ENCODE measurements around the gene BTBD19. TPM values are rescaled to one million over a fixed set of nuclear protein-coding genes. Genes with fewer than 3 reads are reported as not detected.
A peak's percentile ranks its signal among the peaks of the same experiment; 100 is the strongest.

The BTBD19 gene
- total and polyA plus RNA-seq, 9 of the 15 experiments (the other 6 are each of a cell fraction or from before 2014, with no cell fraction given), result 0.22 to 2.0 (median 0.95) TPM

- TF ChIP-seq ARID4B (CRISPR knock-in tag; IDR thresholded peaks at IDR 0.05), result peak; percentile 73; the same call in 1 of the 2 replicates
- TF ChIP-seq, protein P1, sequence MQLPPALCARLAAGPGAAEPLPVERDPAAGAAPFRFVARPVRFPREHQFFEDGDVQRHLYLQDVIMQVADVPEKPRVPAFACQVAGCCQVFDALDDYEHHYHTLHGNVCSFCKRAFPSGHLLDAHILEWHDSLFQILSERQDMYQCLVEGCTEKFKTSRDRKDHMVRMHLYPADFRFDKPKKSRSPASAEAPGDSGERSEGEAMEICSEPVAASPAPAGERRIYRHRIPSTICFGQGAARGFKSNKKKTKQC (CRISPR knock-in tag; IDR thresholded peaks at IDR 0.05), result peak; percentile 87
- TF ChIP-seq ZNF280B (CRISPR knock-in tag; IDR thresholded peaks at IDR 0.05), result no peak
- peak; percentile 35; the same call in 1 of the 2 replicates for TF ChIP-seq BRD4 (IDR thresholded peaks at IDR 0.05)
- TF ChIP-seq ATF3 (IDR thresholded peaks at IDR 0.05), result peak; percentile 97
- TF ChIP-seq ATF3 (CRISPR knock-in tag; conservative IDR thresholded peaks at IDR 0.05), result peak; percentile 91
- no peak for TF ChIP-seq RBM25 (IDR thresholded peaks at IDR 0.05; ENCODE audit: low read depth, low read length, severe bottlenecking)
- peak; percentile 84; the same call in 1 of the 2 replicates for TF ChIP-seq ZBTB1 (CRISPR knock-in tag; IDR thresholded peaks at IDR 0.05; ENCODE audit: borderline replicate concordance, low read depth)
- peak; percentile 78 for TF ChIP-seq NR2C2 (CRISPR knock-in tag; IDR thresholded peaks at IDR 0.05)
- peak; percentile 95 for TF ChIP-seq NR2C2 (tag; IDR thresholded peaks at IDR 0.05)
- no peak for TF ChIP-seq ZFP30 (CRISPR knock-in tag; IDR thresholded peaks at IDR 0.05; ENCODE audit: borderline replicate concordance)
- no peak for TF ChIP-seq NCOA6 (IDR thresholded peaks at IDR 0.05)
- TF ChIP-seq ZNF143 (CRISPR knock-in tag; IDR thresholded peaks at IDR 0.05), result 0 out of 2 replicates have a peak, but pooled peaks have one; percentile 48
- TF ChIP-seq FOXK1 (CRISPR knock-in tag; IDR thresholded peaks at IDR 0.05; ENCODE audit: borderline replicate concordance), result peak; percentile 93
- TF ChIP-seq, protein P2, sequence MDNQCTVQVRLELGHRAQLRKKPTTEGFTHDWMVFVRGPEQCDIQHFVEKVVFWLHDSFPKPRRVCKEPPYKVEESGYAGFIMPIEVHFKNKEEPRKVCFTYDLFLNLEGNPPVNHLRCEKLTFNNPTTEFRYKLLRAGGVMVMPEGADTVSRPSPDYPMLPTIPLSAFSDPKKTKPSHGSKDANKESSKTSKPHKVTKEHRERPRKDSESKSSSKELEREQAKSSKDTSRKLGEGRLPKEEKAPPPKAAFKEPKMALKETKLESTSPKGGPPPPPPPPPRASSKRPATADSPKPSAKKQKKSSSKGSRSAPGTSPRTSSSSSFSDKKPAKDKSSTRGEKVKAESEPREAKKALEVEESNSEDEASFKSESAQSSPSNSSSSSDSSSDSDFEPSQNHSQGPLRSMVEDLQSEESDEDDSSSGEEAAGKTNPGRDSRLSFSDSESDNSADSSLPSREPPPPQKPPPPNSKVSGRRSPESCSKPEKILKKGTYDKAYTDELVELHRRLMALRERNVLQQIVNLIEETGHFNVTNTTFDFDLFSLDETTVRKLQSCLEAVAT (IDR thresholded peaks at IDR 0.05), result peak; percentile 53 to 78; a peak in 2 of 4 replicates
- TF ChIP-seq ZNF41 (CRISPR knock-in tag; conservative IDR thresholded peaks at IDR 0.05), result 0 out of 2 replicates have a peak, but pooled peaks have one; percentile 71
- TF ChIP-seq SPI1 (IDR thresholded peaks at IDR 0.05; ENCODE audit: borderline replicate concordance, low read depth, low read length), result peak; percentile 94
- no peak for TF ChIP-seq HNRNPUL1 (IDR thresholded peaks at IDR 0.05; ENCODE audit: low read length)
- no peak for TF ChIP-seq SMAD1 (IDR thresholded peaks at IDR 0.05; ENCODE audit: low read depth, low read length, partially characterized antibody)
These were observed 810 bp upstream of the BTBD19 start (continued) for GRCh38 chr1:44807364-44808062.

Measured in K562 (cell line).